HL-60 (cell line): ENCODE measurements around the gene THSD7B.

Experiments
- GABPA ChIP-seq: IDR thresholded peaks from 2 replicates; pipeline ENCODE4 v1.6.1; 2012; ENCODE audit warnings: low read depth
- POLR2AphosphoS5 ChIP-seq: IDR thresholded peaks from 2 replicates; pipeline ENCODE4 v1.6.1; 2012; ENCODE audit warnings: low read depth
- SPI1 ChIP-seq: IDR thresholded peaks from 2 replicates; pipeline ENCODE4 v1.6.1; 2012; ENCODE audit warnings: low read depth, mild to moderate bottlenecking, borderline replicate concordance
- TF ChIP-seq, protein P1 (sequence below): IDR thresholded peaks from one replicate; pipeline ENCODE4 v1.5.1; 2011; ENCODE audit warnings: low read length, control low read depth, inconsistent platforms; ENCODE audit not compliant: insufficient read depth
- TF ChIP-seq, protein P2 (sequence below): IDR thresholded peaks from 2 replicates; pipeline ENCODE4 v1.6.1; 2012; ENCODE audit warnings: low read depth; ENCODE audit not compliant: insufficient replicate concordance

DNA sequence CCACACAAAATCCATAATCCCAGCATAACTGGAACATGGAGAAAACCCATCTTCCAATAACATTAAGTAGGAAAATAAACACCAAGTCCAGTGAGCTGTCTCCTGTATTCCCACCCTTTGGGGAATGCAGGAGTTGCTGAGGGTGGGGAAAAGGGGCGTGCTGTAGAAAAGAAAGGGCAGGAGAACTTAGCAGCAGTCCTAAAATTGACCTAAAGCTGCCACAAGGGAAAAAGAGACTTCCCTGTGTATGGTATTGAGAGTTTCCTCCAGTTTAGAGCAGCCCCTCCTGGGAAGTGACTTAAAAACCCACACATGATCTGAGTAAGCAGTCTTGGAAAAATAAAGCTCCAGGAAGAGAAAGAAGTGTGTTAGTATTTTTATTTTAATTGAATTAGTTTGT, 428.8 kb downstream of the THSD7B start:
- TF ChIP-seq, protein P1, sequence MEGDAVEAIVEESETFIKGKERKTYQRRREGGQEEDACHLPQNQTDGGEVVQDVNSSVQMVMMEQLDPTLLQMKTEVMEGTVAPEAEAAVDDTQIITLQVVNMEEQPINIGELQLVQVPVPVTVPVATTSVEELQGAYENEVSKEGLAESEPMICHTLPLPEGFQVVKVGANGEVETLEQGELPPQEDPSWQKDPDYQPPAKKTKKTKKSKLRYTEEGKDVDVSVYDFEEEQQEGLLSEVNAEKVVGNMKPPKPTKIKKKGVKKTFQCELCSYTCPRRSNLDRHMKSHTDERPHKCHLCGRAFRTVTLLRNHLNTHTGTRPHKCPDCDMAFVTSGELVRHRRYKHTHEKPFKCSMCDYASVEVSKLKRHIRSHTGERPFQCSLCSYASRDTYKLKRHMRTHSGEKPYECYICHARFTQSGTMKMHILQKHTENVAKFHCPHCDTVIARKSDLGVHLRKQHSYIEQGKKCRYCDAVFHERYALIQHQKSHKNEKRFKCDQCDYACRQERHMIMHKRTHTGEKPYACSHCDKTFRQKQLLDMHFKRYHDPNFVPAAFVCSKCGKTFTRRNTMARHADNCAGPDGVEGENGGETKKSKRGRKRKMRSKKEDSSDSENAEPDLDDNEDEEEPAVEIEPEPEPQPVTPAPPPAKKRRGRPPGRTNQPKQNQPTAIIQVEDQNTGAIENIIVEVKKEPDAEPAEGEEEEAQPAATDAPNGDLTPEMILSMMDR: no peak
- TF ChIP-seq, protein P2, sequence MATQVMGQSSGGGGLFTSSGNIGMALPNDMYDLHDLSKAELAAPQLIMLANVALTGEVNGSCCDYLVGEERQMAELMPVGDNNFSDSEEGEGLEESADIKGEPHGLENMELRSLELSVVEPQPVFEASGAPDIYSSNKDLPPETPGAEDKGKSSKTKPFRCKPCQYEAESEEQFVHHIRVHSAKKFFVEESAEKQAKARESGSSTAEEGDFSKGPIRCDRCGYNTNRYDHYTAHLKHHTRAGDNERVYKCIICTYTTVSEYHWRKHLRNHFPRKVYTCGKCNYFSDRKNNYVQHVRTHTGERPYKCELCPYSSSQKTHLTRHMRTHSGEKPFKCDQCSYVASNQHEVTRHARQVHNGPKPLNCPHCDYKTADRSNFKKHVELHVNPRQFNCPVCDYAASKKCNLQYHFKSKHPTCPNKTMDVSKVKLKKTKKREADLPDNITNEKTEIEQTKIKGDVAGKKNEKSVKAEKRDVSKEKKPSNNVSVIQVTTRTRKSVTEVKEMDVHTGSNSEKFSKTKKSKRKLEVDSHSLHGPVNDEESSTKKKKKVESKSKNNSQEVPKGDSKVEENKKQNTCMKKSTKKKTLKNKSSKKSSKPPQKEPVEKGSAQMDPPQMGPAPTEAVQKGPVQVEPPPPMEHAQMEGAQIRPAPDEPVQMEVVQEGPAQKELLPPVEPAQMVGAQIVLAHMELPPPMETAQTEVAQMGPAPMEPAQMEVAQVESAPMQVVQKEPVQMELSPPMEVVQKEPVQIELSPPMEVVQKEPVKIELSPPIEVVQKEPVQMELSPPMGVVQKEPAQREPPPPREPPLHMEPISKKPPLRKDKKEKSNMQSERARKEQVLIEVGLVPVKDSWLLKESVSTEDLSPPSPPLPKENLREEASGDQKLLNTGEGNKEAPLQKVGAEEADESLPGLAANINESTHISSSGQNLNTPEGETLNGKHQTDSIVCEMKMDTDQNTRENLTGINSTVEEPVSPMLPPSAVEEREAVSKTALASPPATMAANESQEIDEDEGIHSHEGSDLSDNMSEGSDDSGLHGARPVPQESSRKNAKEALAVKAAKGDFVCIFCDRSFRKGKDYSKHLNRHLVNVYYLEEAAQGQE: no peak
- TF ChIP-seq SPI1 (no peak), POLR2AphosphoS5 (no peak), GABPA (no peak)
